ENCODE results near the gene SV2B. TPM values are rescaled to one million over a fixed set of nuclear protein-coding genes. Genes with fewer than 3 reads are reported as not detected.

The SV2B gene
- total RNA-seq, 1 experiment from 2014 or later: 1.4 TPM

- H3K9me3 Mint-ChIP-seq: no peaks in the 10 kb centered on the region
- no peak for TF ChIP-seq SMAD4 (CRISPR knock-in tag; IDR thresholded peaks at IDR 0.05)
- no peak for TF ChIP-seq ZNF317 (CRISPR knock-in tag; IDR thresholded peaks at IDR 0.05; ENCODE audit: borderline replicate concordance, low read depth)
- TF ChIP-seq NR2C2 (CRISPR knock-in tag; IDR thresholded peaks at IDR 0.05): no peak
- TF ChIP-seq FOXP1 (CRISPR knock-in tag; IDR thresholded peaks at IDR 0.05; ENCODE audit: borderline replicate concordance): no peak
- TF ChIP-seq CREM (CRISPR knock-in tag; IDR thresholded peaks at IDR 0.05): no peak
- H3K4me1 Mint-ChIP-seq: no peaks in the 10 kb centered on the region
- H3K27me3 Mint-ChIP-seq (ENCODE audit: low read depth): no peaks in the 10 kb centered on the region
- ChIA-PET POLR2A (no interaction called here), CTCF (interaction anchor here (1.0 to 1.8 kb wide), 2 partner anchors 174 to 198 kb away, joined by 3 to 6 read pairs; no protein-coding TSS in a partner anchor)
- no peak overlapping the region for H3K4me3 Mint-ChIP-seq
- no peak overlapping the region for H3K27ac Mint-ChIP-seq
- no peaks in the 10 kb centered on the region for H3K36me3 Mint-ChIP-seq
- DNase-seq (ENCODE audit: low spot score) (no peak), ATAC-seq (no peak)
Measured at GRCh38 chr15:91073768-91074167, 26.3 kb upstream of the SV2B start.

GRCh38 chr15:91075739-91076138 is 24.3 kb upstream of the SV2B start:
- no peaks in the 10 kb centered on the region; the same call in 1 of the 2 replicates for H3K27me3 Mint-ChIP-seq (ENCODE audit: low read depth)
- H3K9me3 Mint-ChIP-seq: no peaks in the 10 kb centered on the region
- ChIA-PET POLR2A (no interaction called here), CTCF (no interaction called here)
- no peaks in the 10 kb centered on the region for H3K4me1 Mint-ChIP-seq
- H3K4me3 Mint-ChIP-seq: no peak overlapping the region
- H3K27ac Mint-ChIP-seq: no peak overlapping the region
- ATAC-seq: no peak
- TF ChIP-seq ZNF396 (CRISPR knock-in tag; IDR thresholded peaks at IDR 0.05; ENCODE audit: borderline replicate concordance) (no peak), CTCF (IDR thresholded peaks at IDR 0.05) (no peak), ETV6 (CRISPR knock-in tag; IDR thresholded peaks at IDR 0.05) (no peak), NFATC4 (CRISPR knock-in tag; IDR thresholded peaks at IDR 0.05) (no peak), ZNF512 (CRISPR knock-in tag; IDR thresholded peaks at IDR 0.05; ENCODE audit: borderline replicate concordance) (no peak), FOXK1 (CRISPR knock-in tag; IDR thresholded peaks at IDR 0.05) (no peak), USF1 (CRISPR knock-in tag; IDR thresholded peaks at IDR 0.05) (no peak), JUN (CRISPR knock-in tag; IDR thresholded peaks at IDR 0.05) (no peak), ZMAT4 (CRISPR knock-in tag; IDR thresholded peaks at IDR 0.05) (no peak), IRF2 (CRISPR knock-in tag; IDR thresholded peaks at IDR 0.05; ENCODE audit: borderline replicate concordance, low read depth) (no peak), ZNF423 (CRISPR knock-in tag; IDR thresholded peaks at IDR 0.05) (no peak), HMGXB4 (CRISPR knock-in tag; IDR thresholded peaks at IDR 0.05) (no peak), TCF7 (CRISPR knock-in tag; IDR thresholded peaks at IDR 0.05; ENCODE audit: low read depth) (no peak)
- no peak for DNase-seq (ENCODE audit: low spot score)
- H3K36me3 Mint-ChIP-seq: no peaks in the 10 kb centered on the region

All from WTC11 (cell line).